H7 (cell line): ENCODE measurements around the gene HES4. TPM values are rescaled to one million over a fixed set of nuclear protein-coding genes. Genes with fewer than 3 reads are reported as not detected.
"Not testable (repeated sequence)": the region's sequence is repeated elsewhere in the genome, so short reads cannot be mapped to it uniquely, and the experiment has no call there.

Experiments
- DNase-seq: peaks from one replicate; pipeline ENCODE4 v3.0.0; 2012
- H3K27me3 ChIP-seq: 2 replicates; pipeline ENCODE4 v1.6.0; 2011; ENCODE audit warnings: mild to moderate bottlenecking, low read length; ENCODE audit not compliant: control insufficient read depth, insufficient read depth
- H3K36me3 ChIP-seq: replicated peaks from 2 replicates; pipeline ENCODE4 v1.5.1; 2011; ENCODE audit warnings: low read length; ENCODE audit not compliant: control insufficient read depth, insufficient read depth
- H3K4me3 ChIP-seq: 2 replicates; pipeline ENCODE4 v1.5.1; 2011; ENCODE audit warnings: low read depth, mild to moderate bottlenecking, control low read depth, low read length, moderate library complexity; ENCODE audit not compliant: insufficient read depth
- total RNA-seq: library from RNA; depleted of rRNA; stranded (reverse); fragments of >200 nt; shearing (Covaris generic); gene quantifications from 2 replicates; pipeline ENCODE4 v1.2.3, GENCODE V29; 2014

Gene HES4
- total RNA-seq, 1 experiment from 2014 or later: 17.5 TPM

DNA sequence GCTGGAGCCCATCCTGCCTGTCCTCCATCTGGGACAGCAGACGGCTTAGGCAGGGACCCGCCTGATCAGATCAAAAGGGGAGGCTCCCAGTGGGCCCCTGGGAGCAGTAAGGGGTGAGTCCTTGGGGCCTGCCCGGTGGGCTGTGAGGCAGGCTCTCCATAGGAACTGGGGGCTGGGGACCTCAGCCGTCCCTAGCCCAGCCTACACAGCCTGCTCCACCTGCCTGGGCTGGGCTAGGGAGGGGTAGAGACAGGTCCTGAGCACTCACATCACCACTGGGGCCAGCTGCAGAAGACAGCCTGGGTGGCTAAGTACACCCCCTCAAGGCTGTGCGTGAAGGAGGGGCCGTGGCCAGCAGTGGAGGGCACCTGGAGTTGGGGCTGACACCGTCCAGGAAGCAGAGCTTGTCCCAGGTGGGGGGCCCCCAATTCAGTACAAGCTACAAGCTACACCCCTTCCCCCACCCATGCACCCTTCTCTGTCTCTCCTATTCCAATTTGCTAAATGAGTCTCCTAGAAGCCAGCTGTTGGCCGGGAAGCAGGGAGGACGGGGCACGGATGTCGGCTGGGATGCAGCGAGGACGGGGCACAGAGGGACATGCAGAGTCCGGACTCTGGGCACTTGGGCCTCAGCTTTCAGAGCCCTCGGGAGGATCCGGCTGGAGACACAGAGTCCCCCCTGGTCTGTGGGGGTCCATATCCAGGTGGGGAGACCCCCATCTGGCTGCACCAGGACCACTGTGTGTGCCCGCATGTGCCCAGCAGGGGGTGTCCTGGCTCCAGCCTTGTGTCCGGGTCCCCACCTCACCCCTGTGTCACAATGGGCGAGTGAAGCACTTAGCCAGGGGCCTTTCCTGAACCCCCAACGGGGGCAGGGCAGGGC lies 15.1 kb upstream of the HES4 start:
- Histone ChIP-seq H3K27me3 (peaks cover 4% of the 10 kb centered on the region; the same call in 1 of the 2 replicates), H3K4me3 (no peak overlapping the region), H3K36me3 (no peaks in the 10 kb centered on the region)
- no peak for DNase-seq

GRCh38 chr1:1013922-1014648 lies 14.2 kb upstream of the HES4 start:
- peak; percentile 75 for DNase-seq
- Histone ChIP-seq H3K27me3 (peaks cover 4% of the 10 kb centered on the region; the same call in 1 of the 2 replicates), H3K4me3 (peak overlapping the region; percentile 68), H3K36me3 (no peaks in the 10 kb centered on the region)

DNA sequence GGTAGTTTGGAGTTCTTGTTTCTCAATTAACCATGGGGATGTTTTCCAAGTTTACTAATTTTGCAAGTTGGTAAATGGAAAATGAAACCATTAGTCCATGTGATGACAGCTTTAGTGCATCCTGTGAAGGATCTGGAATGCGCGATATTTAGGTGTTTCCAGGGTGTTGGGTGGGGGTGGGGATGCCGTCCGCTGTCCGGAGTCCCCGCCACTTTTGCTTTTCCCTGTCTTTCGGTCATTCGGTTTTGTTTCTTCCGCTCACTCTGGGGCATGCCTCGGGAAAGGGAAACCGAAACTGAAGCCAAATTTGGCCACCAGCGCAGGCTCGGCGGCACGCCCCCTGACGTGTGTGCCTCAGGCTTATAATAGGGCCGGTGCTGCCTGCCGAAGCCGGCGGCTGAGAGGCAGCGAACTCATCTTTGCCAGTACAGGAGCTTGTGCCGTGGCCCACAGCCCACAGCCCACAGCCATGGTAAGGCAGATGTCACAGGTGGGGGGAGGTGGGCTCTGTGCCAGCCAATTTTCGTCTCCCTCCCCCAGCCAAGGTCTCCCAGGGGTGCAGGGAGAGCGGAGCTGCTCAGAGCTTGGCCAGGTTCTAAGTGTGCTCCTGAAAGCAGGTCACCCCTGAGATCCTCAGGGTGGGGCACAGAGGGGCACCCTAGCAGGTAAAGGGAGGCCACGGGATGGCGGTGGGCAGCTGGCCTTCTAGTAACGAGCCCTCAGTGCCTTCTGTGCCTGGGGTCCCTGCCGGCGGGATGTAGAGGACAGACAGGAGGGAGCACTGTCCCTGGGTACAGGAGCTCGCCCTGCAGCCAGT lies 13.4 kb upstream of the HES4 start, which contains the start of gene ISG15:
Gene ISG15 (plus strand): TSS at position 393 of the 817 bp plus-strand sequence. CDS start 77 bp downstream, at position 470.
- peak within 1 kb of the TSS; percentile 68 for H3K4me3 ChIP-seq
- peak; percentile 88 for DNase-seq
- H3K36me3 ChIP-seq: no peaks in the 10 kb centered on the region
- H3K27me3 ChIP-seq: peaks cover 4% of the 10 kb centered on the region; the same call in 1 of the 2 replicates

GRCh38 chr1:1012736-1013104 lies 12.8 kb upstream of the HES4 start:
- not testable (repeated sequence) for H3K36me3 ChIP-seq, DNase-seq, H3K27me3 ChIP-seq
- peak overlapping the region; percentile 68 for H3K4me3 ChIP-seq

- Histone ChIP-seq H3K4me3 (no peak overlapping the region), H3K27me3 (peaks cover 5% of the 10 kb centered on the region; the same call in 1 of the 2 replicates), H3K36me3 (no peaks in the 10 kb centered on the region)
- no peak for DNase-seq
These were observed 11.6 kb upstream of the HES4 start for GRCh38 chr1:1011396-1011949.

- H3K27me3 ChIP-seq, H3K36me3 ChIP-seq, DNase-seq, H3K4me3 ChIP-seq: not testable (repeated sequence)
These were observed 10.2 kb upstream of the HES4 start for GRCh38 chr1:1010131-1010530.

DNA sequence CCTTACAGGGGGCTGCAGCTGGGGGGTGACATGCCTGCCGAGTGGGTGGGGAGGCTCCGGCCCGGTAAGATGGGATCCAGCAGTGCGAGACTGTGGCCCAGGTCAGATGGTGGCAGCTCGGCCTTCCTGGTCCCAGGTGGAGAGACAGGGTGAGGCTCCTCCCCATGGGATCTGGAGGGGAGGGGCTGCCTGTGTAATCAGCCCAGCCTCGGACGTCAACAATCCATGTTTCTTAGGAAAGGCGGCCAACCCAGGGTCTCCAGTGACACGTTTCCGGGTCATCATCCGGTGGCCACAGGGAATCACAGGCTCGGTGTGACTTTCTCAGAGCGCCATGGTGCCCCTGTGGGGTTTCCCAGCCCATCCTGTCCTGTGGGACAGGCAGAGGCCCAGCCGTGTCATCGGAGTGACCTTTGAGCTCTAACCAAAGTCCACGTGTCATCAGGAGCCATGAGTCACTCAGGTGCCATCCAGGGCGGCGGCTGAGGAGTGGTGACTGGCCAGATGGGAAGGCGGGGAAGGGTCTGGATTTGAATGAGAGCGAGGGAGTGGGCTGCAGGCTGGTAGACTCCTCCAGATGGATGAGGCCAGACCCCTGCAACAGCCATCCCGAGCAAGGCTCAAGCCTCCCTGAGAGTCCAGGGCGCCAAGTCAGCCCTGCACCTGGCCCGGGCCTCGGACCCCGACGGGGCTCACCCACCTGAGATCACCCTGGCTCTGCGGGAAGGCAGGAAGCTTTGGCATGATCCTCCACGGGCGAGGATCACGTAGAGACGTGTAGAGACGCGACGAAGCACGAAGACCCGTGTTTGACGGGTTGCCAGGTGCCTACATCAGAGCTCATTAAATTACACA lies 6.6 kb upstream of the HES4 start:
- Histone ChIP-seq H3K27me3 (peaks cover 17% of the 10 kb centered on the region), H3K4me3 (no peak overlapping the region), H3K36me3 (no peaks in the 10 kb centered on the region)
- peak; percentile 78 for DNase-seq

DNA sequence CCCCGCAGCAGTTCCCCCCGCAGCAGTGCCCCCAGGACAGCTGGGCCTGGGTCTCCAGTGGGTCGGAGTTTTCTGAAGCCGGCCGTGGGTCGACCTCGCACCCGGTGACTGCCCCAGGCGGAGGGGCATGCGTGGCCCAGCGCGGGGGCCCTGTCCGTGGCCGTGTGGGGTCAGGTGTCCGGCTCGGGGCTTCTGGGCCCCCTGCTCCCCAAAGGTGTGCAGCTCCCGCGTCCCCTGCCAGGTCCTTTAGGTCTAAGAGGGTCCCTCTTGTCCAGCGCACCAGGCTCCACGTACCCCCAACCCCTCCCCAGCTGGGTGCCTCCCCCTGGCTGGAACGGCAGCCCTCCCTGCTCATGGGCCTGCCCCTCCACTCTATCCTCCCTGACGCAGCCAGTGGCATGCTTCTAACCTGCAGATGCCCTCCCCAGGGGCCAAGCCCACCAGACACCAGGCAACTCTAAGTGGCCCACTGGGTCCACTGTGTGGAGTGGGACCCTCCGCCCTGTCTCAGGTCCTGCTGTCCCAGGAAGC lies 5.9 kb upstream of the HES4 start:
- no peak overlapping the region for H3K4me3 ChIP-seq
- no peaks in the 10 kb centered on the region for H3K36me3 ChIP-seq
- peaks cover 24% of the 10 kb centered on the region for H3K27me3 ChIP-seq
- DNase-seq: peak; percentile 55

GRCh38 chr1:1004780-1005697 lies 5.1 kb upstream of the HES4 start:
- peak; percentile 85 for DNase-seq
- no peaks in the 10 kb centered on the region for H3K36me3 ChIP-seq
- peaks cover 30% of the 10 kb centered on the region for H3K27me3 ChIP-seq
- no peak overlapping the region for H3K4me3 ChIP-seq

- Histone ChIP-seq H3K27me3 (peaks cover 35% of the 10 kb centered on the region), H3K4me3 (no peak overlapping the region), H3K36me3 (no peaks in the 10 kb centered on the region)
- DNase-seq: no peak
These were observed 4.5 kb upstream of the HES4 start for GRCh38 chr1:1004420-1004779.

GRCh38 chr1:1003618-1004419 lies 3.9 kb upstream of the HES4 start:
- peak; percentile 67 for DNase-seq
- Histone ChIP-seq H3K36me3 (no peaks in the 10 kb centered on the region), H3K27me3 (peaks cover 41% of the 10 kb centered on the region), H3K4me3 (no peak overlapping the region)
